ENCODE data around the gene ZNF33B.
"Not testable (repeated sequence)": the region's sequence is repeated elsewhere in the genome, so short reads cannot be mapped to it uniquely, and the experiment has no call there.

ZNF33B gene

GRCh38 chr10:42609872-42610271 is 28.5 kb downstream of the ZNF33B start:
- no peak for DNase-seq

GRCh38 chr10:42598249-42598873 is 40.0 kb downstream of the ZNF33B start:
- DNase-seq: no peak

GRCh38 chr10:42596196-42596595 is 42.2 kb downstream of the ZNF33B start:
- DNase-seq: no peak

GRCh38 chr10:42594246-42594650 is 44.1 kb downstream of the ZNF33B start:
- peak; percentile 1 for DNase-seq

- DNase-seq: no peak
Observed at GRCh38 chr10:42593284-42593683, 45.1 kb downstream of the ZNF33B start.

GRCh38 chr10:42583828-42584227 is 54.5 kb downstream of the ZNF33B start:
- no peak for DNase-seq

- no peak for DNase-seq
Observed at GRCh38 chr10:42578019-42578418, 60.4 kb downstream of the ZNF33B start.

GRCh38 chr10:42576338-42576737 is 62.0 kb downstream of the ZNF33B start:
- no peak for DNase-seq

- DNase-seq: no peak
Observed at GRCh38 chr10:42574336-42574735, 64.0 kb downstream of the ZNF33B start.

GRCh38 chr10:42556931-42557330 is 81.4 kb downstream of the ZNF33B start:
- no peak for DNase-seq

GRCh38 chr10:42553576-42553975 is 84.8 kb downstream of the ZNF33B start:
- not testable (repeated sequence) for DNase-seq

GRCh38 chr10:42553064-42553407 is 85.3 kb downstream of the ZNF33B start:
- no peak for DNase-seq

- peak; percentile 96 for DNase-seq
Observed at GRCh38 chr10:42552188-42553063, 85.9 kb downstream of the ZNF33B start.

- no peak for DNase-seq
Observed at GRCh38 chr10:42551582-42552187, 86.7 kb downstream of the ZNF33B start.

- DNase-seq: no peak
Observed at GRCh38 chr10:42549851-42550250, 88.5 kb downstream of the ZNF33B start.

GRCh38 chr10:42548254-42548653 is 90.1 kb downstream of the ZNF33B start:
- no peak for DNase-seq

- no peak for DNase-seq
Observed at GRCh38 chr10:42544945-42545344, 93.4 kb downstream of the ZNF33B start.

GRCh38 chr10:42543840-42544372 is 94.5 kb downstream of the ZNF33B start:
- no peak for DNase-seq
